Stimulated activated CD4-positive, alpha-beta T cell treated with anti-CD3 and anti-CD28 coated beads, TNF-alpha, amount 100 ng/mL, for 48 hours (primary cell): ENCODE results near the gene ITGA6.

Source experiments
- DNase-seq, 3 donors: peaks; one replicate each; pipeline ENCODE4 v3.0.0-alpha.2; 2020; ENCODE audit warnings: low read depth in 3 of 3

Gene ITGA6

GRCh38 chr2:172427256-172427989 is at the start of gene ITGA6:
Gene ITGA6, plus strand, starts transcription at chr2:172427586.
- peak; percentile 48 to 66 (median 52) for DNase-seq

GRCh38 chr2:172380436-172381274 is 46.7 kb upstream of the ITGA6 start:
- no peak for DNase-seq

GRCh38 chr2:172381275-172382027 is 45.9 kb upstream of the ITGA6 start:
- DNase-seq = no peak

- no peak for DNase-seq
These were observed 40.0 kb upstream of the ITGA6 start for GRCh38 chr2:172387361-172387760.

GRCh38 chr2:172389685-172390339 is 37.6 kb upstream of the ITGA6 start:
- no peak for DNase-seq

GRCh38 chr2:172394002-172394401 is 33.4 kb upstream of the ITGA6 start:
- no peak for DNase-seq

- no peak for DNase-seq
These were observed 31.9 kb upstream of the ITGA6 start for GRCh38 chr2:172395503-172395902.

GRCh38 chr2:172397148-172397834 is 30.1 kb upstream of the ITGA6 start:
- DNase-seq = no peak

- no peak for DNase-seq
These were observed 28.9 kb upstream of the ITGA6 start for GRCh38 chr2:172398440-172398839.

GRCh38 chr2:172399765-172400164 is 27.6 kb upstream of the ITGA6 start:
- DNase-seq = no peak

GRCh38 chr2:172402198-172402597 is 25.2 kb upstream of the ITGA6 start:
- no peak for DNase-seq

GRCh38 chr2:172403402-172403801 is 24.0 kb upstream of the ITGA6 start:
- no peak for DNase-seq

- DNase-seq = no peak
These were observed 23.4 kb upstream of the ITGA6 start for GRCh38 chr2:172403881-172404468.

GRCh38 chr2:172404824-172405223 is 22.6 kb upstream of the ITGA6 start:
- DNase-seq = no peak

GRCh38 chr2:172405673-172406072 is 21.7 kb upstream of the ITGA6 start:
- DNase-seq = no peak

- DNase-seq = no peak
These were observed 19.1 kb upstream of the ITGA6 start for GRCh38 chr2:172408143-172408766.

GRCh38 chr2:172409042-172409441 is 18.3 kb upstream of the ITGA6 start:
- DNase-seq = no peak

- DNase-seq = no peak
These were observed 14.3 kb upstream of the ITGA6 start for GRCh38 chr2:172412984-172413492.

- DNase-seq = no peak
These were observed 12.1 kb upstream of the ITGA6 start for GRCh38 chr2:172415157-172415864.

- no peak for DNase-seq
These were observed 11.6 kb upstream of the ITGA6 start for GRCh38 chr2:172415865-172416183.
